GM19239 (cell line): Measurements from ENCODE around the gene TNFSF4.
"Not testable (repeated sequence)": the region's sequence is repeated elsewhere in the genome, so short reads cannot be mapped to it uniquely, and the experiment has no call there.

ENCODE experiments used
- DNase-seq: peaks from one replicate; pipeline ENCODE4 v3.0.0; 2011; ENCODE audit warnings: low spot score; ENCODE audit not compliant: insufficient read length
- FAIRE-seq: peaks from 2 replicates; lab custom pipeline; 2011; peaks lifted over from hg19 to GRCh38; lab: Jason Lieb, UNC

Gene TNFSF4

GRCh38 chr1:173171152-173171551 lies 36.0 kb downstream of the TNFSF4 start:
- no peak for DNase-seq

GRCh38 chr1:173168941-173169340 lies 38.2 kb downstream of the TNFSF4 start:
- DNase-seq (no peak), FAIRE-seq (no peak)

More at GRCh38 chr1:173171152-173171551, 36.0 kb downstream of the TNFSF4 start:
- FAIRE-seq: no peak

- FAIRE-seq (no peak), DNase-seq (no peak)
Observed at GRCh38 chr1:173164686-173165085, 42.4 kb downstream of the TNFSF4 start.

- no peak for DNase-seq
Observed at GRCh38 chr1:173164178-173164577, 43.0 kb downstream of the TNFSF4 start.

GRCh38 chr1:173163222-173163621 lies 43.9 kb downstream of the TNFSF4 start:
- no peak for FAIRE-seq
- no peak for DNase-seq

More at GRCh38 chr1:173164178-173164577, 43.0 kb downstream of the TNFSF4 start:
- no peak for FAIRE-seq

GRCh38 chr1:173162601-173163000 lies 44.5 kb downstream of the TNFSF4 start:
- DNase-seq: no peak
- no peak for FAIRE-seq

GRCh38 chr1:173161510-173162221 lies 45.5 kb downstream of the TNFSF4 start:
- DNase-seq (no peak), FAIRE-seq (no peak)

GRCh38 chr1:173153964-173154363 lies 53.2 kb downstream of the TNFSF4 start:
- not testable (repeated sequence) for DNase-seq, FAIRE-seq

GRCh38 chr1:173153503-173153902 lies 53.6 kb downstream of the TNFSF4 start:
- FAIRE-seq (no peak), DNase-seq (no peak)

- DNase-seq (no peak), FAIRE-seq (no peak)
Observed at GRCh38 chr1:173152598-173152997, 54.5 kb downstream of the TNFSF4 start.

- FAIRE-seq (no peak), DNase-seq (no peak)
Observed at GRCh38 chr1:173150795-173151194, 56.3 kb downstream of the TNFSF4 start.

GRCh38 chr1:173149887-173150286 lies 57.2 kb downstream of the TNFSF4 start:
- FAIRE-seq (no peak), DNase-seq (no peak)

- no peak for FAIRE-seq
Observed at GRCh38 chr1:173148971-173149370, 58.2 kb downstream of the TNFSF4 start.

GRCh38 chr1:173148545-173148944 lies 58.6 kb downstream of the TNFSF4 start:
- no peak for FAIRE-seq
- DNase-seq: no peak

More at GRCh38 chr1:173148971-173149370, 58.2 kb downstream of the TNFSF4 start:
- no peak for DNase-seq

GRCh38 chr1:173140733-173141132 lies 66.4 kb downstream of the TNFSF4 start:
- DNase-seq (no peak), FAIRE-seq (no peak)

GRCh38 chr1:173139706-173140105 lies 67.4 kb downstream of the TNFSF4 start:
- DNase-seq (no peak), FAIRE-seq (no peak)

GRCh38 chr1:173137107-173137706 lies 69.9 kb downstream of the TNFSF4 start:
- FAIRE-seq: no peak

GRCh38 chr1:173134800-173135199 lies 72.3 kb downstream of the TNFSF4 start:
- DNase-seq: no peak
- no peak for FAIRE-seq

More at GRCh38 chr1:173137107-173137706, 69.9 kb downstream of the TNFSF4 start:
- DNase-seq: no peak

- DNase-seq: no peak
- FAIRE-seq: no peak
Observed at GRCh38 chr1:173134029-173134428, 73.1 kb downstream of the TNFSF4 start.
